HG02623 (cell line): ENCODE results near the gene LDB3.
"Not testable (repeated sequence)": the region's sequence is repeated elsewhere in the genome, so short reads cannot be mapped to it uniquely, and the experiment has no call there.

Source experiments
- ATAC-seq: cut with Tn5 transposase; IDR thresholded peaks from one replicate; pipeline ENCODE4 v1.9.1; 2021; ENCODE audit warnings: moderate library complexity; ENCODE audit not compliant: unreplicated experiment

Gene LDB3

GRCh38 chr10:86668297-86669165 lies at the start of gene LDB3:
TSS of gene LDB3 (plus strand) at chr10:86668511. CDS start at chr10:86668692, 181 bp downstream.
- ATAC-seq = no peak

- ATAC-seq = no peak
Measured at GRCh38 chr10:86628311-86628710, 40.0 kb upstream of the LDB3 start.

- ATAC-seq = no peak
Measured at GRCh38 chr10:86630079-86630478, 38.2 kb upstream of the LDB3 start.

GRCh38 chr10:86632009-86632800 lies 36.1 kb upstream of the LDB3 start:
- ATAC-seq = no peak

- ATAC-seq = no peak
Measured at GRCh38 chr10:86632951-86633350, 35.4 kb upstream of the LDB3 start.

- ATAC-seq = no peak
Measured at GRCh38 chr10:86635402-86635801, 32.9 kb upstream of the LDB3 start.

- no peak for ATAC-seq
Measured at GRCh38 chr10:86636311-86636710, 32.0 kb upstream of the LDB3 start.

- no peak for ATAC-seq
Measured at GRCh38 chr10:86642021-86642420, 26.3 kb upstream of the LDB3 start.

- ATAC-seq = peak; percentile 8
Measured at GRCh38 chr10:86642499-86642898, 25.8 kb upstream of the LDB3 start.

GRCh38 chr10:86644152-86644793 lies 24.0 kb upstream of the LDB3 start:
- no peak for ATAC-seq

- no peak for ATAC-seq
Measured at GRCh38 chr10:86644794-86645445, 23.4 kb upstream of the LDB3 start.

- ATAC-seq = not testable (repeated sequence)
Measured at GRCh38 chr10:86645621-86646165, 22.6 kb upstream of the LDB3 start.

GRCh38 chr10:86646532-86646931 lies 21.8 kb upstream of the LDB3 start:
- no peak for ATAC-seq

- no peak for ATAC-seq
Measured at GRCh38 chr10:86646933-86647332, 21.4 kb upstream of the LDB3 start.

GRCh38 chr10:86647773-86648703 lies 20.3 kb upstream of the LDB3 start:
- ATAC-seq = no peak

- ATAC-seq = no peak
Measured at GRCh38 chr10:86648704-86649427, 19.4 kb upstream of the LDB3 start.

- no peak for ATAC-seq
Measured at GRCh38 chr10:86649471-86650150, 18.7 kb upstream of the LDB3 start.

GRCh38 chr10:86650151-86650550 lies 18.2 kb upstream of the LDB3 start:
- ATAC-seq = no peak
